Neural cell (in vitro differentiated cells): Measurements from ENCODE around the gene CDKN3.

ENCODE experiments used
- CTCF ChIP-seq: fragments of 450-650 bp; IDR thresholded peaks from 2 replicates; pipeline ENCODE4 v1.5.1; 2014; ENCODE audit warnings: antibody characterized with exemption, mild to moderate bottlenecking, moderate library complexity; ENCODE audit not compliant: poor library complexity, severe bottlenecking
- POLR2AphosphoS5 ChIP-seq: IDR thresholded peaks from 2 replicates; pipeline ENCODE4 v1.6.1; 2012
- RAD21 ChIP-seq: fragments of 450-650 bp; conservative IDR thresholded peaks from 2 replicates; pipeline ENCODE4 v1.6.1; 2014; ENCODE audit warnings: antibody characterized with exemption, mild to moderate bottlenecking, moderate library complexity
- SMC3 ChIP-seq: fragments of 450-650 bp; conservative IDR thresholded peaks from 2 replicates; pipeline ENCODE4 v1.6.1; 2014; ENCODE audit warnings: antibody characterized with exemption, mild to moderate bottlenecking, moderate library complexity; ENCODE audit not compliant: poor library complexity

- TF ChIP-seq CTCF = no peak
- no peak for TF ChIP-seq RAD21
- no peak for TF ChIP-seq SMC3
- TF ChIP-seq POLR2AphosphoS5 = no peak
These were observed 40.6 kb upstream of the CDKN3 start for GRCh38 chr14:54356172-54356571.
